NB4 (cell line): ENCODE results near the gene SAMD14.

Source experiments
- CTCF ChIP-seq: IDR thresholded peaks from one replicate; pipeline ENCODE4 v1.5.1; 2012; ENCODE audit warnings: low read depth, low read length
- MAX ChIP-seq: IDR thresholded peaks from 2 replicates; pipeline ENCODE4 v1.6.1; 2011; ENCODE audit warnings: low read depth, low read length
- MYC ChIP-seq: IDR thresholded peaks from 2 replicates; pipeline ENCODE4 v1.6.1; 2011; ENCODE audit warnings: low read depth, low read length
- POLR2A ChIP-seq: IDR thresholded peaks from 2 replicates; pipeline ENCODE4 v1.6.1; 2011; ENCODE audit warnings: mild to moderate bottlenecking; ENCODE audit not compliant: insufficient read length; ENCODE audit errors: extremely low read depth

GRCh38 chr17:50169881-50170459 is 40.0 kb upstream of the SAMD14 start:
- TF ChIP-seq CTCF (no peak), POLR2A (no peak), MAX (no peak), MYC (no peak)
